HCT116 (cell line): Measurements from ENCODE around the gene LAMB4. TPM values are rescaled to one million over a fixed set of nuclear protein-coding genes. Genes with fewer than 3 reads are reported as not detected.

Experiments used
- ATAC-seq: fragments of 200-7000 bp; cut with Tn5 transposase; 2 replicates; pipeline ENCODE4 v1.9.1; 2020; ENCODE audit warnings: mild to moderate bottlenecking, moderate library complexity
- BruUV-seq: library from RNA; stranded (reverse); fragments of 400-500 nt; replicated peaks from 2 replicates; lab custom pipeline; 2021; lab: Mats Ljungman, UMichigan
- CTCF ChIA-PET: fragments of 300-600 bp; sonication (Branson Sonifier 250); formaldehyde crosslinking; loops from one replicate; lab custom pipeline; 2021; ENCODE audit warnings: antibody characterized with exemption; lab: Charles Lee
- POLR2A ChIA-PET: fragments of 300-600, 350-600 bp; sonication (Branson Sonifier 250); formaldehyde crosslinking; loops from one replicate; lab custom pipeline; 2021; ENCODE audit warnings: antibody characterized with exemption; lab: Charles Lee
- RAD21 ChIA-PET, 2 experiments: fragments of 300-600 bp; sonication (Branson Sonifier 250); formaldehyde crosslinking; loops; one replicate each; lab custom pipeline; 2023; ENCODE audit warnings: low total read pairs in 2 of 2; ENCODE audit not compliant: uncharacterized antibody in 2 of 2, unreplicated experiment in 2 of 2, low non-redundant PET in 1 of 2; lab: Charles Lee
- DNase-seq: peaks from one replicate; pipeline ENCODE4 v3.0.0-alpha.2; 2010; ENCODE audit warnings: low read depth, low spot score
- H2AFZ ChIP-seq: fragments of 200-600 bp; shearing (Covaris generic), sonication (generic); 2 replicates; pipeline ENCODE4 v1.6.1; 2017; ENCODE audit warnings: low read depth, mixed run types, mixed read lengths, antibody characterized with exemption, low read length; ENCODE audit not compliant: poor library complexity, severe bottlenecking
- H3K27ac ChIP-seq: 2 replicates; pipeline ENCODE4 v1.5.1; 2012; ENCODE audit warnings: low read depth, low read length
- H3K27me3 ChIP-seq: fragments of 200-600 bp; sonication (generic); 2 replicates; pipeline ENCODE4 v1.6.1; 2016; ENCODE audit warnings: mixed run types, low read length, mixed read lengths; ENCODE audit not compliant: insufficient read depth
- H3K36me3 ChIP-seq, 2 experiments: fragments of 200-500 bp in 1 of 2; fragments of 200-600 bp in 1 of 2; sonication (Bioruptor generic) in 1 of 2; sonication (generic) in 1 of 2; 2 replicates each; pipeline versions ENCODE4 v1.5.1 to v1.6.1; 2014 to 2016; ENCODE audit warnings: low read length in 2 of 2, inconsistent platforms in 1 of 2, mixed read lengths in 1 of 2, mixed run types in 1 of 2; ENCODE audit not compliant: insufficient read depth in 2 of 2, control insufficient read depth in 1 of 2
- H3K4me1 ChIP-seq, 2 experiments: fragments of 200-600 bp in 1 of 2; sonication (generic) in 1 of 2; 2 replicates each; pipeline versions ENCODE4 v1.5.1 to v1.6.1; 2012 to 2017; ENCODE audit warnings: low read length in 2 of 2, inconsistent platforms in 1 of 2, mild to moderate bottlenecking in 1 of 2, mixed read lengths in 1 of 2, mixed run types in 1 of 2, moderate library complexity in 1 of 2; ENCODE audit not compliant: insufficient read depth in 2 of 2, control insufficient read depth in 1 of 2
- H3K4me2 ChIP-seq: fragments of 200-600 bp; sonication (generic); 2 replicates; pipeline ENCODE4 v1.6.1; 2017; ENCODE audit warnings: mixed run types, low read length, mixed read lengths
- H3K4me3 ChIP-seq, 2 experiments: fragments of 200-600 bp in 1 of 2; sonication (generic) in 1 of 2; replicated peaks in 1 of 2; 2 replicates each; pipeline ENCODE4 v1.5.1; 2011 to 2016; ENCODE audit warnings: low read length in 2 of 2, control low read depth in 1 of 2, low read depth in 1 of 2, mild to moderate bottlenecking in 1 of 2, mixed read lengths in 1 of 2, mixed run types in 1 of 2
- H3K79me2 ChIP-seq: fragments of 200-600 bp; sonication (generic); 2 replicates; pipeline ENCODE4 v1.6.1; 2017; ENCODE audit warnings: mild to moderate bottlenecking, mixed run types, low read length, moderate library complexity, mixed read lengths; ENCODE audit not compliant: insufficient read depth
- H3K9ac ChIP-seq: fragments of 200-600 bp; sonication (generic); 2 replicates; pipeline ENCODE4 v1.6.1; 2016; ENCODE audit warnings: low read length, mixed read lengths
- H3K9me2 ChIP-seq: fragments of 200-600 bp; sonication (generic), shearing (Covaris generic); 2 replicates; pipeline ENCODE4 v1.6.1; 2017; ENCODE audit warnings: mixed run types, mild to moderate bottlenecking, moderate library complexity; ENCODE audit not compliant: insufficient read depth
- H3K9me3 ChIP-seq, 2 experiments: fragments of 200-500 bp in 1 of 2; fragments of 200-600 bp in 1 of 2; sonication (Bioruptor generic) in 1 of 2; sonication (generic) in 1 of 2; 2 replicates each; pipeline ENCODE4 v1.6.1; 2014 to 2017; ENCODE audit warnings: low read length in 2 of 2, mixed read lengths in 2 of 2, inconsistent platforms in 1 of 2, low read depth in 1 of 2, mild to moderate bottlenecking in 1 of 2, mixed run types in 1 of 2, moderate library complexity in 1 of 2; ENCODE audit not compliant: control insufficient read depth in 1 of 2, insufficient read depth in 1 of 2
- H4K20me1 ChIP-seq: fragments of 200-600 bp; sonication (generic), shearing (Covaris generic); 2 replicates; pipeline ENCODE4 v1.6.1; 2017; ENCODE audit warnings: mixed run types, mild to moderate bottlenecking, moderate library complexity; ENCODE audit not compliant: insufficient read depth
- ELF1 ChIP-seq: IDR thresholded peaks from 2 replicates; pipeline ENCODE4 v1.6.1; 2012; ENCODE audit warnings: low read depth, borderline replicate concordance
- EZH2 ChIP-seq: fragments of 200-600 bp; sonication (generic); IDR thresholded peaks from 2 replicates; pipeline ENCODE4 v1.6.1; 2017; ENCODE audit warnings: antibody characterized with exemption, mixed run types
- EZH2phosphoT487 ChIP-seq: fragments of 200-600 bp; IDR thresholded peaks from 2 replicates; pipeline ENCODE4 v1.6.1; 2018; ENCODE audit warnings: antibody characterized with exemption, borderline replicate concordance
- FOSL1 ChIP-seq: IDR thresholded peaks from 2 replicates; pipeline ENCODE4 v1.6.1; 2012; ENCODE audit warnings: low read depth
- JUND ChIP-seq: IDR thresholded peaks from 2 replicates; pipeline ENCODE4 v1.6.1; 2012
- POLR2AphosphoS5 ChIP-seq: IDR thresholded peaks from 2 replicates; pipeline ENCODE4 v1.6.1; 2011; ENCODE audit warnings: mild to moderate bottlenecking, low read depth, low read length, moderate library complexity
- RAD21 ChIP-seq: IDR thresholded peaks from 2 replicates; pipeline ENCODE4 v1.6.1; 2012; ENCODE audit warnings: low read depth, mild to moderate bottlenecking
- SIN3A ChIP-seq: IDR thresholded peaks from 2 replicates; pipeline ENCODE4 v1.6.1; 2012; ENCODE audit warnings: low read depth
- SP1 ChIP-seq: IDR thresholded peaks from 2 replicates; pipeline ENCODE4 v1.6.1; 2012; ENCODE audit warnings: low read depth
- TCF7L2 ChIP-seq: IDR thresholded peaks from 2 replicates; pipeline ENCODE4 v1.7.0; 2011; ENCODE audit warnings: borderline replicate concordance, inconsistent platforms; ENCODE audit not compliant: insufficient read depth, insufficient read length; ENCODE audit errors: extremely low read depth
- YY1 ChIP-seq: IDR thresholded peaks from 2 replicates; pipeline ENCODE4 v1.6.1; 2011; ENCODE audit warnings: low read length, low read depth, moderate library complexity, mild to moderate bottlenecking; ENCODE audit not compliant: insufficient replicate concordance; ENCODE audit errors: extremely low read depth
- ZFX ChIP-seq: fragments of 450-650 bp; IDR thresholded peaks from 2 replicates; pipeline ENCODE4 v1.6.1; 2017
- intact Hi-C: fragments of 100-400 bp; cut with micrococcal nuclease; formaldehyde crosslinking; loops from 2 replicates; pipeline ENCODE4 v1.10.0; 2022
- total RNA-seq: library from RNA; stranded (reverse); gene quantifications from one replicate; pipeline ENCODE4 v1.2.1, GENCODE V29; 2021; ENCODE audit not compliant: unreplicated experiment
- TF ChIP-seq, protein P1 (sequence below): IDR thresholded peaks from 2 replicates; pipeline ENCODE4 v1.6.1; 2012; ENCODE audit warnings: low read depth
- TF ChIP-seq, protein P2 (sequence below), 3 experiments: fragments of 200-600 bp in 1 of 3; sonication (generic) in 1 of 3; IDR thresholded peaks in 2 of 3; conservative IDR thresholded peaks in 1 of 3; 2 replicates each; pipeline ENCODE4 v1.5.1; 2012 to 2017; ENCODE audit warnings: low read depth in 2 of 3, low read length in 2 of 3, antibody characterized with exemption in 1 of 3, borderline replicate concordance in 1 of 3, control low read depth in 1 of 3, mild to moderate bottlenecking in 1 of 3, mixed read lengths in 1 of 3, mixed run types in 1 of 3, moderate library complexity in 1 of 3; ENCODE audit not compliant: insufficient read depth in 1 of 3
- TF ChIP-seq, protein P3 (sequence below): IDR thresholded peaks from 2 replicates; pipeline ENCODE4 v1.6.1; 2012

The LAMB4 gene
- total RNA-seq, 1 experiment from 2014 or later: not detected

DNA sequence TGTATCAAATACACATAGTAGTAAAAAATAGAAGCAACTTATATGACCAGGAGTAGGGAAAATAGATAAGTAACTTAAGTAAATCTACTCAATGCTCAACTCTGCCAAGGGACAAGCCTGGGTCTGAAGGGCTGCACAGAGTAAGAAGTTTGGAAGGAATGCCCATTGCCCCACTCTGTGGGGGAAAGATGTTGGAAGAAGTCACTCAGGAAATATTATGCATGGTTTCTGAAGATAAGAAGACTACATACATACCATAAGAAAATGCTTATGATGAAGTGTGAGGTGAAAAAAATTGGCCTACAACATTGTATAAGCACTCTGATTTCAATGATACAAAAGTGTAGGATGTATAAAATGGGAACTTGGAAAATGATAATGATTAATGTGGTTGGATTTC is 54.0 kb downstream of the LAMB4 start (continued):
- TF ChIP-seq, protein P1, sequence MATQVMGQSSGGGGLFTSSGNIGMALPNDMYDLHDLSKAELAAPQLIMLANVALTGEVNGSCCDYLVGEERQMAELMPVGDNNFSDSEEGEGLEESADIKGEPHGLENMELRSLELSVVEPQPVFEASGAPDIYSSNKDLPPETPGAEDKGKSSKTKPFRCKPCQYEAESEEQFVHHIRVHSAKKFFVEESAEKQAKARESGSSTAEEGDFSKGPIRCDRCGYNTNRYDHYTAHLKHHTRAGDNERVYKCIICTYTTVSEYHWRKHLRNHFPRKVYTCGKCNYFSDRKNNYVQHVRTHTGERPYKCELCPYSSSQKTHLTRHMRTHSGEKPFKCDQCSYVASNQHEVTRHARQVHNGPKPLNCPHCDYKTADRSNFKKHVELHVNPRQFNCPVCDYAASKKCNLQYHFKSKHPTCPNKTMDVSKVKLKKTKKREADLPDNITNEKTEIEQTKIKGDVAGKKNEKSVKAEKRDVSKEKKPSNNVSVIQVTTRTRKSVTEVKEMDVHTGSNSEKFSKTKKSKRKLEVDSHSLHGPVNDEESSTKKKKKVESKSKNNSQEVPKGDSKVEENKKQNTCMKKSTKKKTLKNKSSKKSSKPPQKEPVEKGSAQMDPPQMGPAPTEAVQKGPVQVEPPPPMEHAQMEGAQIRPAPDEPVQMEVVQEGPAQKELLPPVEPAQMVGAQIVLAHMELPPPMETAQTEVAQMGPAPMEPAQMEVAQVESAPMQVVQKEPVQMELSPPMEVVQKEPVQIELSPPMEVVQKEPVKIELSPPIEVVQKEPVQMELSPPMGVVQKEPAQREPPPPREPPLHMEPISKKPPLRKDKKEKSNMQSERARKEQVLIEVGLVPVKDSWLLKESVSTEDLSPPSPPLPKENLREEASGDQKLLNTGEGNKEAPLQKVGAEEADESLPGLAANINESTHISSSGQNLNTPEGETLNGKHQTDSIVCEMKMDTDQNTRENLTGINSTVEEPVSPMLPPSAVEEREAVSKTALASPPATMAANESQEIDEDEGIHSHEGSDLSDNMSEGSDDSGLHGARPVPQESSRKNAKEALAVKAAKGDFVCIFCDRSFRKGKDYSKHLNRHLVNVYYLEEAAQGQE: no peak
- no peak for TF ChIP-seq EZH2
- TF ChIP-seq YY1: no peak
- TF ChIP-seq ZFX: no peak
- no peak for TF ChIP-seq FOSL1

DNA sequence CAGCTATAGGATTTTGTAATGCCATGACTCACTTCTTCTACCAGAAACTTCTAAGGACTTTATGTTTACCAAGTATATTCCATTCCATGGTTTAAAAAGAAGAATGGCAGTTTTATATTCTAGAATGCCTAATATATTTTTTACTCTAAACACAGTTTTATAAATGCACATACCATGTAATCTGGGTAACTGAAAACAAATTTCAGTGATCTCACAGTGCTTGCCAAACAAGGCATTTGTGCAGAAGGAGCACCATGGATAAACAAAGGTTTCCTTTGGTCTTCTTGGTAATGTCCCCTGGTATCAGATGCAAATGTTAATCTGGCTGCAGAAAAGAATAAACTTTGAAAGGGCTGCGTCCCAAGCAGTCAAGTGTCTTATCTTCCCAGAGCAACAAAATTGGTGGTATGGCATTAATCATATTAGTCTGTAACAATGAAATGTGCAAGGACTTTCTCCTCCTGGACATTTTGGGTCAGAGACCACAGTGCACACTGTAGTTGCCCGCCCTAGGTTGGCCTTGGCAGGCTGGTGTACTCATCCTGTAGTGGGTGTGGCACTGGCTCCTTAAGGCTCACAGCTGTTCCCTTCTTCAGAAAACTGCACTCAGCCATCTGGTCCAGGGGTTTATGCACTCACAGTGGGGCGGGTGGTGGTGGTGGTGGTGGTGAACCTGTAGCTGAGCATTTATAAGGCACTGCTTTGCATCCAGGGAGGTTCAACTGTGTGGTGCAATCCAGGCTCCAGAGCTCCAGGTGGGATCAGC is 56.7 kb downstream of the LAMB4 start:
- Histone ChIP-seq H3K9ac (no peak overlapping the region), H3K4me3 (no peak overlapping the region), H4K20me1 (no peaks in the 10 kb centered on the region), H2AFZ (no peak overlapping the region), H3K4me1 (no peaks in the 10 kb centered on the region), H3K27me3 (no peaks in the 10 kb centered on the region), H3K36me3 (no peaks in the 10 kb centered on the region), H3K79me2 (no peaks in the 10 kb centered on the region), H3K27ac (no peak overlapping the region), H3K9me2 (no peaks in the 10 kb centered on the region), H3K4me2 (no peak overlapping the region), H3K9me3 (no peaks in the 10 kb centered on the region)
- DNase-seq: no peak
- ChIA-PET CTCF (no interaction called here), POLR2A (no interaction called here), RAD21 (no interaction called here)
- no TSS peak for BruUV-seq
- no peak for ATAC-seq
- intact Hi-C loops: no loop called here
- TF ChIP-seq JUND: no peak
- TF ChIP-seq, protein P1: no peak
- TF ChIP-seq RAD21: no peak
- no peak for TF ChIP-seq ELF1
- TF ChIP-seq, protein P2, sequence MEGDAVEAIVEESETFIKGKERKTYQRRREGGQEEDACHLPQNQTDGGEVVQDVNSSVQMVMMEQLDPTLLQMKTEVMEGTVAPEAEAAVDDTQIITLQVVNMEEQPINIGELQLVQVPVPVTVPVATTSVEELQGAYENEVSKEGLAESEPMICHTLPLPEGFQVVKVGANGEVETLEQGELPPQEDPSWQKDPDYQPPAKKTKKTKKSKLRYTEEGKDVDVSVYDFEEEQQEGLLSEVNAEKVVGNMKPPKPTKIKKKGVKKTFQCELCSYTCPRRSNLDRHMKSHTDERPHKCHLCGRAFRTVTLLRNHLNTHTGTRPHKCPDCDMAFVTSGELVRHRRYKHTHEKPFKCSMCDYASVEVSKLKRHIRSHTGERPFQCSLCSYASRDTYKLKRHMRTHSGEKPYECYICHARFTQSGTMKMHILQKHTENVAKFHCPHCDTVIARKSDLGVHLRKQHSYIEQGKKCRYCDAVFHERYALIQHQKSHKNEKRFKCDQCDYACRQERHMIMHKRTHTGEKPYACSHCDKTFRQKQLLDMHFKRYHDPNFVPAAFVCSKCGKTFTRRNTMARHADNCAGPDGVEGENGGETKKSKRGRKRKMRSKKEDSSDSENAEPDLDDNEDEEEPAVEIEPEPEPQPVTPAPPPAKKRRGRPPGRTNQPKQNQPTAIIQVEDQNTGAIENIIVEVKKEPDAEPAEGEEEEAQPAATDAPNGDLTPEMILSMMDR (IDR thresholded peaks at IDR 0.05 in 2 of 3, conservative IDR thresholded peaks at IDR 0.05 in 1 of 3; ENCODE audit: borderline replicate concordance in 1 of 3, insufficient read depth in 1 of 3, low read depth in 2 of 3, low read length in 2 of 3): no peak
- no peak for TF ChIP-seq YY1
- TF ChIP-seq TCF7L2: no peak
- no peak for TF ChIP-seq SIN3A
- no peak for TF ChIP-seq POLR2AphosphoS5
- no peak for TF ChIP-seq SP1
- no peak for TF ChIP-seq EZH2phosphoT487
- TF ChIP-seq, protein P3, sequence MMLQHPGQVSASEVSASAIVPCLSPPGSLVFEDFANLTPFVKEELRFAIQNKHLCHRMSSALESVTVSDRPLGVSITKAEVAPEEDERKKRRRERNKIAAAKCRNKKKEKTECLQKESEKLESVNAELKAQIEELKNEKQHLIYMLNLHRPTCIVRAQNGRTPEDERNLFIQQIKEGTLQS: no peak
